HFF-Myc (cell line): ENCODE measurements around the gene MICALL1.

Source experiments
- DNase-seq: peaks from one replicate; pipeline ENCODE4 v3.0.0-alpha.2; 2011; ENCODE audit warnings: low read depth; ENCODE audit errors: extremely low read depth
- H3K4me3 ChIP-seq: replicated peaks from 2 replicates; pipeline ENCODE4 v1.5.1; 2011; ENCODE audit warnings: low read depth, mild to moderate bottlenecking, control low read depth, low read length
- CTCF ChIP-seq: IDR thresholded peaks from 2 replicates; pipeline ENCODE4 v1.5.1; 2012; ENCODE audit warnings: mild to moderate bottlenecking, low read depth, low read length, control low read depth; ENCODE audit errors: missing control alignments

The MICALL1 gene

GRCh38 chr22:37884420-37884819 is 21.7 kb upstream of the MICALL1 start:
- no peak overlapping the region for H3K4me3 ChIP-seq
- DNase-seq, result no peak
- no peak for TF ChIP-seq CTCF

GRCh38 chr22:37887584-37888378 is 18.3 kb upstream of the MICALL1 start:
- no peak for DNase-seq
- peak; percentile 49 for TF ChIP-seq CTCF
- no peak overlapping the region for H3K4me3 ChIP-seq

GRCh38 chr22:37891926-37892325 is 14.2 kb upstream of the MICALL1 start:
- TF ChIP-seq CTCF, result no peak
- H3K4me3 ChIP-seq, result no peak overlapping the region
- DNase-seq, result no peak

- H3K4me3 ChIP-seq, result no peak overlapping the region
- DNase-seq, result no peak
- no peak for TF ChIP-seq CTCF
Observed at GRCh38 chr22:37892566-37893335, 13.3 kb upstream of the MICALL1 start.

GRCh38 chr22:37893583-37893983 is 12.5 kb upstream of the MICALL1 start:
- no peak for TF ChIP-seq CTCF
- DNase-seq, result no peak
- H3K4me3 ChIP-seq, result no peak overlapping the region

GRCh38 chr22:37894939-37895670 is 11.0 kb upstream of the MICALL1 start:
- TF ChIP-seq CTCF, result no peak
- DNase-seq, result no peak
- no peak overlapping the region for H3K4me3 ChIP-seq
